G401 (cell line): ENCODE results near the gene MSANTD7. TPM values are rescaled to one million over a fixed set of nuclear protein-coding genes. Genes with fewer than 3 reads are reported as not detected.
A peak's percentile ranks its signal among the peaks of the same experiment; 100 is the strongest.

Experiments
- DNase-seq: peaks from one replicate; pipeline ENCODE4 v3.0.0-alpha.2; 2015; ENCODE audit warnings: low spot score
- in situ Hi-C: cut with HindIII; loops from 2 replicates; pipeline ENCODE4 v1.10.0; 2016; ENCODE audit warnings: low sequenced_read_pairs, mixed read lengths
- total RNA-seq: library from RNA; depleted of rRNA; stranded (reverse); fragments of >200 nt; shearing (Covaris generic); gene quantifications from 2 replicates; pipeline ENCODE4 v1.2.3, GENCODE V29; 2014; rRNA removed

Gene MSANTD7
- total RNA-seq, 1 experiment from 2014 or later: 34.5 TPM

DNA sequence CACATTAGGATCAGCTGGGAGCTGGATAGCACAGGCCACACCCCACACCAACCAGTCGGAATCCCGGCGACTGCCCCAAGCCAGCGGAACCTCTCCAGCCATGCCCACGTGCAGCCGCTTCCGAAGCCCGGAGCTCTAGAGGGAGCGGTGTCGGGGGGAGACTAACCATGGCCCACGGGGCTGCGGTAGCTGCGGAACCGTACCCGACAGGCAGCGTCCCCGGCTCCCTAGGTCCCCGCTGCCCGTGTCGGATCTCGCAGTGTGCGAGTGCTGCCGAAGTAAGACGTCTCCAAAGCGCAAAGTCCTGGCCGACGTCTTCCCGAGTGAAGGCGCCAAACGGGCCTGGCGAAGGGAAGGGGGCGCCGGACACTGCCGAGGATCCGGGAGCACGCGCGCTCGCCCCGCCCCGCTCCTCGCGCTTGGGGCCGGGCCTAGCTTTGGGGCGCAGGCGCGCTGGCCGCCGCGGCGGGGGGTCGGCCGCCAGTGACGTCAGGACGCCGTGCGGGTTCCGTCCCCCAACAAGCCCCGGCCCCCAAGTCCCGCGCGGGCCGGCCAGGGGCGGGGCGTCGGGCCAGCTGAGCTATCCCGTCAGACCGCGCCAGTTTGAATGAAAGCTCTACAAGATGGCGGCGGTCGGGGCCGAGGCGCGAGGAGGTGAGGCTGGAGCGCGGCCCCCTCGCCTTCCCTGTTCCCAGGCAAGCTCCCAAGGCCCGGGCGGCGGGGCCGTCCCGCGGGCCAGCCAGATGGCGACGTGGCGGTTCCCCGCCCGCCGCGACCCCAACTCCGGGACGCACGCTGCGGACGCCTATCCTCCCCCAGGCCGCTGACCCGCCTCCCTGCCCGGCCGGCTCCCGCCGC is 40.4 kb downstream of the MSANTD7 start, which contains the start of gene SUV39H2:
SUV39H2 (plus strand) TSS at position 601 of the 858 bp plus-strand sequence; CDS start at position 624, 23 bp downstream.
- peak; percentile 94 for DNase-seq
- in situ Hi-C loops: no loop called here

- DNase-seq: peak; percentile 15
- in situ Hi-C loops: no loop called here
Measured at GRCh38 chr10:14879124-14879927, 41.2 kb downstream of the MSANTD7 start.

GRCh38 chr10:14879928-14880193 is 41.8 kb downstream of the MSANTD7 start:
- in situ Hi-C loops: no loop called here
- no peak for DNase-seq

DNA sequence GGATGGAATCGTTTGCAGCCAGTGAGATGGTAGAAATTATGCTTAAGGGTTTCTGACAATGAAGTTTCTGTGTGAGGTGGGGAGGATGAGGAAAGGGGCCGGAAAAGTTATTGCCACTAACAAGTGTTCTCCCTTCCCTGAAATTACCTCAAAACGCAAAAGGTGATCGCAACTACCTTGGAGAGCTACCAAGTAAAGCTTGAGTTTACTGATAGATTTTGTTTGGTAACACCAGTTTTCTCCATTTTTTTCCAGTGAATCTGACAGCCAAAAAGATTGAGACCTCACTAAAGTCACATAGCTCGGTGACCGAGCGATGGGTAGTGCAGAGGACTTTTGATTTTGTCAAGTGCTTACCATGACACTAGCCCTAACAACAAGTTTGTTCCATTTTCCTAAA is 42.1 kb downstream of the MSANTD7 start:
- peak; percentile 5 for DNase-seq
- in situ Hi-C loops: no loop called here

DNA sequence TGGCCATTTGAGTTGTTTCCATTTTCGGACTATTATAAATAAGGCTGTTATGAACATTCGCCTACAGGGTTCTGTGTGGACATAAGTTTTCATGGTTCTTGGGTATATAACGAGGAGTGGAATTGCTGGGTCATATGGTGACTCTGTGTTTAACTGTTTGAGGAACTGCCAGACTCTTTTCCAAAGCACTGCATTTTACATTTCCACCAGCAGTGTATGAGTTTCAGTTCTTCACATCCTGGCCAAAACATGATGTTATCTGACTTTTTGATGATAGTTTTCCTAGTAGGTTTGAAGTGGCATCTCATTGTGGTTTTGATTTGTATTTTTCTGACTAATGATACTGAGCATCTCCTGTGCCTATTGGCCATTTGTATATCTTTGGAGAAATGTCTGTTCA is 46.0 kb downstream of the MSANTD7 start:
- in situ Hi-C loops: no loop called here
- no peak for DNase-seq

Other genes with a start within 250 kb of the MSANTD7 start
- gene FAM107B, start 63.4 kb upstream of the MSANTD7 start, total RNA-seq: 39.1 and 44.6 TPM in 2 replicates
- 0.27 and 0.49 TPM in 2 replicates for gene CDNF, start 269 bp upstream of the MSANTD7 start, total RNA-seq
- gene HSPA14, start within 50 bp of the MSANTD7 start, total RNA-seq: 52.3 and 63.7 TPM in 2 replicates
- 31.0 and 44.0 TPM in 2 replicates for gene SUV39H2, start 40.6 kb downstream of the MSANTD7 start, total RNA-seq
- 6.6 and 10.8 TPM in 2 replicates for gene DCLRE1C, start 115.8 kb downstream of the MSANTD7 start, total RNA-seq
- gene MEIG1, start 121.1 kb downstream of the MSANTD7 start, total RNA-seq: not detected in 2 replicates
- gene OLAH, start 205.6 kb downstream of the MSANTD7 start, total RNA-seq: not detected in 2 replicates